SH-SY5Y (cell line): Measurements from ENCODE around the gene RAB43.

Experiments used
- GATA2 ChIP-seq: IDR thresholded peaks from 2 replicates; pipeline ENCODE4 v1.6.1; 2011; ENCODE audit warnings: mild to moderate bottlenecking, low read depth, low read length
- GATA3 ChIP-seq: IDR thresholded peaks from 2 replicates; pipeline ENCODE4 v1.6.1; 2011; ENCODE audit warnings: low read depth, mild to moderate bottlenecking, low read length, moderate library complexity

- TF ChIP-seq GATA2 (no peak), GATA3 (no peak)
These were observed 14.6 kb downstream of the RAB43 start for GRCh38 chr3:129106866-129107565.
